CD14-positive monocyte (primary cell): ENCODE measurements around the gene ACBD6. TPM values are rescaled to one million over a fixed set of nuclear protein-coding genes. Genes with fewer than 3 reads are reported as not detected.

Experiments used
- DNase-seq, 3 donors: peaks; one replicate each; pipeline ENCODE4 v3.0.0-alpha.2; 2011 to 2022
- H2AFZ ChIP-seq: 2 replicates; pipeline ENCODE4 v1.6.0; 2012; ENCODE audit warnings: mild to moderate bottlenecking, low read depth, low read length, inconsistent platforms; ENCODE audit not compliant: insufficient read depth, poor library complexity, severe bottlenecking
- H3K27ac ChIP-seq, 2 donors: 1 replicate in 1 of 2; 2 replicates in 1 of 2; pipeline ENCODE4 v1.5.1; 2012 to 2013; ENCODE audit warnings: low read length in 2 of 2, control low read depth in 1 of 2, inconsistent platforms in 1 of 2, low read depth in 1 of 2, mild to moderate bottlenecking in 1 of 2
- H3K27me3 ChIP-seq, 2 donors: one replicate each; pipeline versions ENCODE4 v1.6.0 to v1.6.1; 2011 to 2013; ENCODE audit warnings: low read length in 2 of 2; ENCODE audit not compliant: control insufficient read depth in 2 of 2, insufficient read depth in 2 of 2
- H3K36me3 ChIP-seq, 2 donors: replicated peaks in 1 of 2; 1 replicate in 1 of 2; 2 replicates in 1 of 2; pipeline versions ENCODE4 v1.5.1 to v1.6.1; 2012 to 2013; ENCODE audit warnings: low read length in 2 of 2, control low read depth in 1 of 2, inconsistent platforms in 1 of 2, mild to moderate bottlenecking in 1 of 2; ENCODE audit not compliant: insufficient read depth in 2 of 2, control insufficient read depth in 1 of 2
- H3K4me1 ChIP-seq, 2 donors: 1 replicate in 1 of 2; 2 replicates in 1 of 2; pipeline versions ENCODE4 v1.5.1 to v1.6.1; 2012 to 2013; ENCODE audit warnings: low read length in 2 of 2, control low read depth in 1 of 2, inconsistent platforms in 1 of 2, mild to moderate bottlenecking in 1 of 2, moderate library complexity in 1 of 2; ENCODE audit not compliant: insufficient read depth in 2 of 2, control insufficient read depth in 1 of 2
- H3K4me2 ChIP-seq: replicated peaks from 2 replicates; pipeline ENCODE3; 2012; ENCODE audit warnings: low read length, moderate library complexity, mild to moderate bottlenecking; ENCODE audit not compliant: poor library complexity, severe bottlenecking; ENCODE audit errors: extremely low read depth
- H3K4me3 ChIP-seq, 3 experiments: fragments of 200-600 bp in 1 of 3; sonication (generic) in 1 of 3; replicated peaks in 1 of 3; 1 replicate in 2 of 3; 2 replicates in 1 of 3; pipeline ENCODE4 v1.5.1; 2011 to 2013; ENCODE audit warnings: low read length in 3 of 3, mild to moderate bottlenecking in 3 of 3, control low read depth in 2 of 3, low read depth in 2 of 3, inconsistent platforms in 1 of 3, moderate library complexity in 1 of 3
- H3K79me2 ChIP-seq: 2 replicates; pipeline ENCODE4 v1.6.0; 2012; ENCODE audit warnings: mild to moderate bottlenecking, control low read depth, inconsistent platforms, low read length, moderate library complexity; ENCODE audit not compliant: insufficient read depth
- H3K9ac ChIP-seq: 2 replicates; pipeline ENCODE4 v1.6.0; 2017; ENCODE audit warnings: low read length, mild to moderate bottlenecking; ENCODE audit not compliant: insufficient read depth, poor library complexity, severe bottlenecking
- H3K9me3 ChIP-seq, 2 donors: replicated peaks in 1 of 2; 1 replicate in 1 of 2; 2 replicates in 1 of 2; pipeline versions ENCODE4 v1.5.1 to v1.6.1; 2012 to 2013; ENCODE audit warnings: low read length in 2 of 2, control low read depth in 1 of 2; ENCODE audit not compliant: control insufficient read depth in 1 of 2, insufficient read depth in 1 of 2
- H4K20me1 ChIP-seq: 2 replicates; pipeline ENCODE4 v1.6.0; 2012; ENCODE audit warnings: mild to moderate bottlenecking, low read length, control low read depth, moderate library complexity; ENCODE audit not compliant: insufficient read depth
- H3K27ac Mint-ChIP-seq, 7 donors: one replicate each; pipeline ENCODE4 v1.8.0; 2020; ENCODE audit warnings: mild to moderate bottlenecking in 7 of 7, mixed read lengths in 7 of 7, moderate library complexity in 6 of 7, inconsistent platforms in 2 of 7
- H3K27me3 Mint-ChIP-seq, 3 donors: one replicate each; pipeline ENCODE4 v1.8.0; 2021 to 2022; ENCODE audit warnings: low read depth in 3 of 3, mild to moderate bottlenecking in 3 of 3, mixed read lengths in 3 of 3, moderate library complexity in 3 of 3, inconsistent platforms in 1 of 3
- H3K36me3 Mint-ChIP-seq, 2 donors: one replicate each; pipeline ENCODE4 v1.8.0; 2020; ENCODE audit warnings: mixed read lengths in 2 of 2, inconsistent platforms in 1 of 2, mild to moderate bottlenecking in 1 of 2
- H3K4me1 Mint-ChIP-seq: one replicate; pipeline ENCODE4 v1.8.0; 2020; ENCODE audit warnings: mild to moderate bottlenecking, mixed read lengths
- H3K4me3 Mint-ChIP-seq, 2 donors: one replicate each; pipeline ENCODE4 v1.8.0; 2020; ENCODE audit warnings: mild to moderate bottlenecking in 2 of 2, mixed read lengths in 2 of 2, moderate library complexity in 1 of 2
- H3K9me3 Mint-ChIP-seq, 7 donors: one replicate each; pipeline ENCODE4 v1.8.0; 2020 to 2022; ENCODE audit warnings: mixed read lengths in 7 of 7, mild to moderate bottlenecking in 6 of 7, moderate library complexity in 6 of 7, inconsistent platforms in 2 of 7
- CTCF ChIP-seq: fragments of 200-600 bp; IDR thresholded peaks from one replicate; pipeline ENCODE4 v1.8.0; 2022; ENCODE audit warnings: antibody characterized with exemption, mild to moderate bottlenecking
- WGBS: methylation state at CpG from one replicate; pipeline ENCODE4 v1.1.5; 2013; ENCODE audit warnings: missing lambda C conversion rate; ENCODE audit not compliant: insufficient coverage; 5-methylcytosine and 5-hydroxymethylcytosine counted together
- intact Hi-C, 2 donors: fragments of 100-400 bp; cut with micrococcal nuclease; formaldehyde crosslinking; loops; one replicate each; pipeline versions ENCODE4 v1.15.0 to v1.15.1; 2023
- polyA plus RNA-seq, 3 donors: library from polyadenylated mRNA; depleted of rRNA in 1 of 3; unstranded in 2 of 3; stranded (reverse) in 1 of 3; fragments of 300-500 nt in 2 of 3; fragments of >200 nt in 1 of 3; fragmentation: Illumina TruSeq in 2 of 3; gene quantifications; 1 replicate in 2 of 3; 2 replicates in 1 of 3; pipeline ENCODE4 v1.2.3, GENCODE V29; 2012 to 2021

The ACBD6 gene
- polyA plus RNA-seq, 3 donors, result 19.3 to 35.3 (median 19.7) TPM

- WGBS, result no CpG with 5 or more reads among the region's 2 CpGs
- no peak overlapping the region for H3K27ac Mint-ChIP-seq
Observed at GRCh38 chr1:180312926-180313325, 189.5 kb downstream of the ACBD6 start.

DNA sequence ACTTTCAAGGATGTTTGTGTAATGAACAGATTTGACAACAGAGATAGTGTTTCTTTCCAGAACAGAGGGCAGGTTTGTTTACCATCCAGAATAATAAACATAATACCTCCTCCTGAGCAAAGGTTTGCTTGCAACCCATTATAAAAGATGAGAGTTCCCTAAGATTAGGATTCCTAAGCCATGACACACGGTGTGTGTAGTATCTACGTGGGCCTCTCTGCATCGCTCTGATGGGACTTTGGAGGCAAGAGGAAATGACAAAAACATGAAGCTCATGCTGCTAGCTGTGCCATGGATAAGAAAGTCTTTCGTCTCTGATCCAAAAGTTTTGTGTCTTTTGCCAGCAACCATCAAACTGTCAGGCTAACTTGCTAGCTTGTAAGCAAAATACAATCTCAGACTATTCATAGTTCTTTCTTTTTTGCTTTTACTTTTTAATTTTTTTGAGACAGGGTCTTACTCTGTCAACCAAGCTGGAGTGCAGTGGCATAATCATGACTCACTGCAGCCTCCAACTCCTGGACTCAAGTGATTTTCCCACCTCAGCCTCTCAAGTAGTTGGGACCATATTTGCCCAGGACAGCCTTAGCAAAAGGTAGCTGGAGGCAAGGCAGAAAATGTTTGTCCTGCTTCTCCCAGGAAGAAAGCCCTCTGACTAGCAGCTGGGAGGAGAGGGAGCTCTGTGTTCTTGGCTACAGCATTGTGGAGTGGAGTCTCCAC lies 191.2 kb downstream of the ACBD6 start:
- Mint-ChIP-seq H3K27ac (no peak overlapping the region), H3K27me3 (no peaks in the 10 kb centered on the region), H3K36me3 (peaks cover 12 to 13% of the 10 kb centered on the region in 2 donors), H3K4me1 (peaks cover 5% of the 10 kb centered on the region), H3K4me3 (no peak overlapping the region), H3K9me3 (peaks cover 0 to 3% (median 1%) of the 10 kb centered on the region in 7 donors)
- TF ChIP-seq CTCF, result no peak
- H3K27ac ChIP-seq, result no peak overlapping the region
- no peaks in the 10 kb centered on the region for H3K9me3 ChIP-seq
- DNase-seq, result no peak
- H3K9ac ChIP-seq, result no peak overlapping the region
- no peak overlapping the region for H3K4me3 ChIP-seq
- H3K4me2 ChIP-seq, result no peak overlapping the region
- no peaks in the 10 kb centered on the region for H3K4me1 ChIP-seq
- no peak overlapping the region for H2AFZ ChIP-seq
- H3K36me3 ChIP-seq, result peaks cover 0 to 7% of the 10 kb centered on the region in 2 donors
- H3K79me2 ChIP-seq, result no peaks in the 10 kb centered on the region
- intact Hi-C loops, result no loop called here
- no peaks in the 10 kb centered on the region for H3K27me3 ChIP-seq
- 95% methylated on average over 3 of the region's 4 CpGs for WGBS
- H4K20me1 ChIP-seq, result no peaks in the 10 kb centered on the region

More at GRCh38 chr1:180312926-180313325, 189.5 kb downstream of the ACBD6 start:
- H3K9ac ChIP-seq, result no peak overlapping the region
- H3K4me1 Mint-ChIP-seq, result peaks cover 5% of the 10 kb centered on the region
- DNase-seq, result no peak
- no peak overlapping the region for H3K27ac ChIP-seq
- H3K4me3 ChIP-seq, result no peak overlapping the region
- H3K36me3 Mint-ChIP-seq, result peaks cover 9 to 10% of the 10 kb centered on the region in 2 donors
- no peak for TF ChIP-seq CTCF
- H3K36me3 ChIP-seq, result peaks cover 0 to 7% of the 10 kb centered on the region in 2 donors
- H3K9me3 Mint-ChIP-seq, result peaks cover 0 to under 1% (median 0%) of the 10 kb centered on the region in 7 donors
- no peaks in the 10 kb centered on the region for H4K20me1 ChIP-seq
- no peaks in the 10 kb centered on the region for H3K27me3 ChIP-seq
- no peak overlapping the region for H3K4me3 Mint-ChIP-seq
- H3K4me1 ChIP-seq, result no peaks in the 10 kb centered on the region
- H3K9me3 ChIP-seq, result no peaks in the 10 kb centered on the region
- no peaks in the 10 kb centered on the region for H3K79me2 ChIP-seq
- no peak overlapping the region for H3K4me2 ChIP-seq
- no peak overlapping the region for H2AFZ ChIP-seq
- intact Hi-C loops, result no loop called here
- H3K27me3 Mint-ChIP-seq, result no peaks in the 10 kb centered on the region
